Subcutaneous adipose tissue (tissue), 4 donors: Measurements from ENCODE around the gene AGFG1. TPM values are rescaled to one million over a fixed set of nuclear protein-coding genes. Genes with fewer than 3 reads are reported as not detected.

Experiments used
- total RNA-seq, 4 donors: library from RNA; depleted of rRNA; stranded (reverse); fragments of >200 nt; gene quantifications; one replicate each; pipeline ENCODE4 v1.1.0, GENCODE V29; 2016
- TF ChIP-seq, protein P1 (sequence below): fragments of 450-650 bp; IDR thresholded peaks from one replicate; pipeline ENCODE4 v1.5.1; 2016; ENCODE audit warnings: low read depth, mild to moderate bottlenecking, control low read depth, antibody characterized with exemption, moderate library complexity

The AGFG1 gene
- total RNA-seq, 4 donors from 2014 or later, result 88.7 to 235 (median 146) TPM

DNA sequence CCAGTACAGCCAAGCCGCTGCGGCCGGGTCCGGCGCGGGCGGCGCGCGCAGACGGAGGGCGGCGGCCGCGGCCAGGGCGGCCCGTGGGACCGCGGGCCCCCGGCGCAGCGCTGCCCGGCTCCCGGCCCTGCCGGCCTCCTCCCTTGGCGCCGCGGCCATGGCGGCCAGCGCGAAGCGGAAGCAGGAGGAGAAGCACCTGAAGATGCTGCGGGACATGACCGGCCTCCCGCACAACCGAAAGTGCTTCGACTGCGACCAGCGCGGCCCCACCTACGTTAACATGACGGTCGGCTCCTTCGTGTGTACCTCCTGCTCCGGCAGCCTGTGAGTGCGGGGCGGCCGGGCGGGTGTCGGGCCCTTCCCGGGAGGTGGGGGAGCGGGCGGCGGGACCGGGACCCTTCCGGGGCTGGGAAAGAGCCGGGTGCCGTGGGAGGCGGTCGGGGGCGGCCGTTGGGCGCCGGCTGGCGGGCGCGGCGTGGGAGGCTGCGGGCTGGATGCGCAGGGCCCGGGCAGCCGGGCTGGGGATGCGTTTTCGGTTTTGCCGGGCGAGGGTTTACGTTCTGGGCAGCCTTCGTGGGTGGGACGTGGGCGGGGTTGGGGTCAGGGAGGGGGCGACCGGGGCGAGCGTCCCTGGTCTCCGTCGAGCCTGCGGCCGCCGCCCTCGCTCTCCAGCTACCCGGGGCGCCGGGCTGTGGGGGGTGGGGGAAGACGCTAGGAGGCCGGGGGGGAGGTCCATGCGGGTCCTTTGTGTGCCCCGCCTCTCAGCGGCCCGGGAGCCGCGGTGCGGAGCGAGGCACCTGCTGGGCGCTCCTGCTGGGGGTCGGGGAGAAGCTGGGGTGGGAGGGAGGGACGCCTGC is 537 bp downstream of the AGFG1 start:
- TF ChIP-seq, protein P1, sequence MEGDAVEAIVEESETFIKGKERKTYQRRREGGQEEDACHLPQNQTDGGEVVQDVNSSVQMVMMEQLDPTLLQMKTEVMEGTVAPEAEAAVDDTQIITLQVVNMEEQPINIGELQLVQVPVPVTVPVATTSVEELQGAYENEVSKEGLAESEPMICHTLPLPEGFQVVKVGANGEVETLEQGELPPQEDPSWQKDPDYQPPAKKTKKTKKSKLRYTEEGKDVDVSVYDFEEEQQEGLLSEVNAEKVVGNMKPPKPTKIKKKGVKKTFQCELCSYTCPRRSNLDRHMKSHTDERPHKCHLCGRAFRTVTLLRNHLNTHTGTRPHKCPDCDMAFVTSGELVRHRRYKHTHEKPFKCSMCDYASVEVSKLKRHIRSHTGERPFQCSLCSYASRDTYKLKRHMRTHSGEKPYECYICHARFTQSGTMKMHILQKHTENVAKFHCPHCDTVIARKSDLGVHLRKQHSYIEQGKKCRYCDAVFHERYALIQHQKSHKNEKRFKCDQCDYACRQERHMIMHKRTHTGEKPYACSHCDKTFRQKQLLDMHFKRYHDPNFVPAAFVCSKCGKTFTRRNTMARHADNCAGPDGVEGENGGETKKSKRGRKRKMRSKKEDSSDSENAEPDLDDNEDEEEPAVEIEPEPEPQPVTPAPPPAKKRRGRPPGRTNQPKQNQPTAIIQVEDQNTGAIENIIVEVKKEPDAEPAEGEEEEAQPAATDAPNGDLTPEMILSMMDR, result no peak

- TF ChIP-seq, protein P1, result no peak
Observed at GRCh38 chr2:227473122-227473461, 1.1 kb downstream of the AGFG1 start.

DNA sequence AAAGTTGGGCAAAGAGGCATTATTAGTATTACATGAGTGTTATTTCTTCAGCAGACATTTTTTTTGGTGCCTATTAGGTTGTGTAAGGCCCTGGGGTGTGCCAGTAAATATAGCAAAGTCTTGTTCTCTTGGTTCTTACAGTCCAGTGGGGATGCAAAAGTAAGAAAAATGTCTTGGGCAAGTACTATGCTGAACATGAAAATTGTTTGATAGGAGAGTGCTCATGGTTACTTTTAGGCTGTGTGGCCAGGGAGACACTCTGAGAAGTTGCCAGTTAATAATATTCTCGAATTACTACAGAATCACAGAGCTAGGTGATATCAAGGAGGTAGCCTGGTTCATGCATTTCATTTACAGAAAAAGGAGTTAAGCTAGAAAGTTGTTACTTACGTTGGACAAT is 1.9 kb downstream of the AGFG1 start:
- TF ChIP-seq, protein P1, result no peak

GRCh38 chr2:227474410-227474809 is 2.5 kb downstream of the AGFG1 start:
- TF ChIP-seq, protein P1, result no peak

DNA sequence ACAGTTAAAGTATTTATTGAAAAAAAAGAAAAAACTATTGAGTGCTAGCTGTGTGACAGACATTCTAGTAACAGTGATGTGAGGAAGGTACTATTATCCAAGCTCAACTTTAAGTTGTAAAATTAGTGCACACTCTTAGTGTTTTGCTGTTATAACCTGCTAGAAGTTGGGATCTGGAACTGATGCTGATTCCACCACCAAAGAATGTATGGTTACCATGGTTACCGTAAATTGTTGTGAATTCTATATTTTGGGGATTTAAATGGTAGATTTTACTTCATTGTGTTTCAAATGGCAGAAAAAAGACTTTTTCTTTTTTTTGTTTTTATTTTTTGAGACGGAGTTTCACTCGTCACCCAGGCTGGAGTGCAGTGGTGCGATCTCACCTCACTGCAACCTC is 5.3 kb downstream of the AGFG1 start:
- TF ChIP-seq, protein P1, result no peak

DNA sequence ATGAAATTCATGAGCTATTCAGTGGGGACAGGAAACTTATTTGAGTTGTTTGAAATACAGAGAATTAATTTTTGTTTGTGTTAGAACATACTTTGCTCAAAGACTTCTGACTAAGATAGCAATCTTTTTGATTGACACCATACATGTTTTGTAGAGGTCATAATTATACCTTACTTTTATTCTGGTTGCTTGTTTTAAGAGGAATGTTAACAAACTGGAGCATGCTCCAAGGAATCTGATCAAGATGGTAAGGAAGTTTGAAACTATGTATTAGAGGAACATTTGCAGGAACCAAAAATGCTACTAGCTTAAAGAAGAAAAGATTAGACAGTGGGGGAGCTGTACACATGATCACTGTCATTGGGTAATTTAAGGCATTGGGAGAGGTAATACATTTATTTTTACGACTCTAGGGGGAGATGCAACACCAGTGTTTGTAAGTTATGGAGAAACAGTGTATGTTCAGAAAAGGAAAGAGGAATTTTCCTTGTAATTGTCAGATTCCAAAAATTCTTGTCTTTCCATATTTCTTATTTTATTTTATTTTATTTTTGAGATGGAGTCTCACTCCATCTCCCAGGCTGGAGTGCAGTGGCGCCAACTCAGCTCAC is 8.0 kb downstream of the AGFG1 start:
- TF ChIP-seq, protein P1, result no peak

GRCh38 chr2:227480528-227480927 is 8.6 kb downstream of the AGFG1 start:
- TF ChIP-seq, protein P1, result no peak
